Thoracic aorta endothelial cell (primary cell): ENCODE results near the gene SH3GLB1. TPM values are rescaled to one million over a fixed set of nuclear protein-coding genes. Genes with fewer than 3 reads are reported as not detected.

Experiments
- total RNA-seq: library from RNA; depleted of rRNA; stranded (reverse); fragments of >200 nt; gene quantifications from 2 replicates; pipeline ENCODE4 v1.2.3, GENCODE V29; 2012

The SH3GLB1 gene
- 103 and 107 TPM in 2 replicates for total RNA-seq

DNA sequence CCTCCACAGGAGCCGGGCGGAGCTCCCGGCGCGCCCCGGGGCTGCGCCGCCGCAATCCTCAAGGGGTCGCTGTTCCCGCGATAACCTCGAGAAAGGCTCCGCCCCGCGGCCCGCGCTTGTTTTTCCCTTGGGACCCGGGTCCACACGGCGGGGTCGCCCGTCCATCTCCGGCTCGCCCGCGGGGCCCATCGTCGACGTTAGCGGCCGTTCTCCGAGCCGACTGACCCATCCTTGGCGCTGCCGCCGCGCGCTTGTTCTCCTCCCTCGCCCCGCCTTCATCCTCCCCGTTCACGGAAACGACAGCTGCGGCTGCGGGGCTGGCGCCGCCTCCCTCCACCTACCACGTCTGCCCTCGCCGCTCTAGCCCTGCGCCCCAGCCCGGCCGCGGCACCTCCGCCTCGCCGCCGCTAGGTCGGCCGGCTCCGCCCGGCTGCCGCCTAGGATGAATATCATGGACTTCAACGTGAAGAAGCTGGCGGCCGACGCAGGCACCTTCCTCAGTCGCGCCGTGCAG lies at the start of gene SH3GLB1:
TSS of gene SH3GLB1 (plus strand) at position 119 of the 514 bp plus-strand sequence. CDS start at position 443, 324 bp downstream.

Other genes starting within 250 kb of the SH3GLB1 start
- gene CLCA1, start 235.6 kb upstream of the SH3GLB1 start, total RNA-seq: not detected in 2 replicates
- not detected in 2 replicates for gene CLCA4, start 157.5 kb upstream of the SH3GLB1 start, total RNA-seq
- 305 and 312 TPM in 2 replicates for gene SELENOF, start 209.6 kb downstream of the SH3GLB1 start, total RNA-seq
- 38.7 and 44.2 TPM in 2 replicates for gene HS2ST1, start 210.1 kb downstream of the SH3GLB1 start, total RNA-seq